MM.1S (cell line): ENCODE measurements around the gene RNF212.

Experiments
- DNase-seq: peaks from one replicate; pipeline ENCODE4 v3.0.0-alpha.2; 2015
- H2AFZ ChIP-seq: fragments of 300-600 bp; sonication (generic); 2 replicates; pipeline ENCODE4 v1.6.0; 2016; ENCODE audit warnings: antibody characterized with exemption, low read length
- H3F3A ChIP-seq: fragments of 300-600 bp; sonication (generic); 2 replicates; pipeline ENCODE4 v1.6.1; 2016; ENCODE audit warnings: mild to moderate bottlenecking, antibody characterized with exemption, low read length, moderate library complexity, mixed read lengths; ENCODE audit not compliant: insufficient read depth
- H3K27ac ChIP-seq: fragments of 300-600 bp; sonication (generic); 2 replicates; pipeline ENCODE4 v1.5.1; 2016; ENCODE audit warnings: mild to moderate bottlenecking, low read length
- H3K27me3 ChIP-seq: fragments of 300-600 bp; sonication (generic); replicated peaks from 2 replicates; pipeline ENCODE4 v1.6.0; 2016; ENCODE audit warnings: low read length; ENCODE audit not compliant: insufficient read depth
- H3K36me3 ChIP-seq: fragments of 300-600 bp; sonication (generic); replicated peaks from 2 replicates; pipeline ENCODE4 v1.6.1; 2016; ENCODE audit warnings: mild to moderate bottlenecking, low read length, mixed read lengths; ENCODE audit not compliant: insufficient read depth
- H3K4me1 ChIP-seq: fragments of 300-600 bp; sonication (generic); 2 replicates; pipeline ENCODE4 v1.6.1; 2016; ENCODE audit warnings: low read length, mixed read lengths
- H3K4me2 ChIP-seq: fragments of 300-600 bp; sonication (generic); 2 replicates; pipeline ENCODE4 v1.6.0; 2016; ENCODE audit warnings: low read depth, low read length
- H3K4me3 ChIP-seq: fragments of 300-600 bp; sonication (generic); 2 replicates; pipeline ENCODE4 v1.5.1; 2016; ENCODE audit warnings: low read length, mixed read lengths
- H3K79me2 ChIP-seq: fragments of 300-600 bp; sonication (generic); 2 replicates; pipeline ENCODE4 v1.6.1; 2016; ENCODE audit warnings: mixed run types, low read length, mixed read lengths
- H3K9ac ChIP-seq: fragments of 300-600 bp; sonication (generic); 2 replicates; pipeline ENCODE4 v1.6.1; 2016; ENCODE audit warnings: low read length, mixed read lengths
- H3K9me2 ChIP-seq: fragments of 300-600 bp; sonication (generic); replicated peaks from 2 replicates; pipeline ENCODE4 v1.6.1; 2016; ENCODE audit warnings: mild to moderate bottlenecking, low read length, mixed read lengths; ENCODE audit not compliant: insufficient read depth
- H3K9me3 ChIP-seq: fragments of 300-600 bp; sonication (generic); replicated peaks from 2 replicates; pipeline ENCODE4 v1.6.1; 2016; ENCODE audit warnings: mild to moderate bottlenecking, low read length, mixed read lengths; ENCODE audit not compliant: insufficient read depth
- H4K20me1 ChIP-seq: fragments of 300-600 bp; sonication (generic); 2 replicates; pipeline ENCODE4 v1.6.1; 2016; ENCODE audit warnings: mild to moderate bottlenecking, low read length, moderate library complexity, mixed read lengths; ENCODE audit not compliant: insufficient read depth
- EZH2 ChIP-seq: fragments of 300-600 bp; sonication (generic); optimal IDR thresholded peaks from 2 replicates; pipeline ENCODE3; 2017; ENCODE audit warnings: low read depth, mild to moderate bottlenecking, antibody characterized with exemption, low read length, mixed read lengths
- EZH2phosphoT487 ChIP-seq: fragments of 300-600 bp; sonication (generic); IDR thresholded peaks from 2 replicates; pipeline ENCODE4 v1.6.1; 2018; ENCODE audit warnings: antibody characterized with exemption, low read length
- TF ChIP-seq, protein P1 (sequence below): fragments of 300-600 bp; sonication (generic); IDR thresholded peaks from 2 replicates; pipeline ENCODE4 v1.5.1; 2016; ENCODE audit warnings: antibody characterized with exemption, low read length, mixed read lengths

Gene RNF212

DNA sequence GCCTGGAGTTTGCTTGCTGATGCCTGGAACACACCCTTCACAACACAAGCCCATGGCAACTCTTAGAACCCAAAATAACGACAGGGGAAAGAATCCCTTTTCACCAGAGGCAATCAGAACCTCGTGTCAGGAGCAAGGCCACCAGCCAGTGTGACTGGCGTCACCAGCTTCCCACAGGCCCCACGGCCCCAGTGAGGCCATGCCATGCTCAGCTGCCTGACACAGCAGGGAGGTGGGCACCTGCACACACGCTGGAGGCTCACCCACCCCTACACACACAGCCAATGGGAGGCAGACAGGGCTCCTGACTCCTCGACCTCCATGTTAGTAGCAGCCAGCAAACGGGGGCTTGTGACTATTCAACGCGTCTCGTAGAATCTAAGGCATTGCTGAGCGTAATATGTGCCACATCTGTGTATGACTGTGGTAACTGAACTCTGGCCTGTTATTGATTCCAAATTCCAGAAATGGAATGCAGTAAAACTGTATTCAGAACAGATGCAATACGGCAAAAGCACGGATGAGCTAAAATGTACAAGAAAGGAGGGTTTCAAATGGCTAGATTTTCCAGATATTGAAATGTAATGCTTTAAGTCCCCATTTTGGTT, 28.5 kb downstream of the RNF212 start:
- Histone ChIP-seq H3K9me3 (no peaks in the 10 kb centered on the region), H3K79me2 (no peaks in the 10 kb centered on the region), H3K27ac (no peak overlapping the region), H3F3A (no peaks in the 10 kb centered on the region), H3K4me2 (no peak overlapping the region), H2AFZ (no peak overlapping the region), H3K36me3 (no peaks in the 10 kb centered on the region), H3K4me1 (no peaks in the 10 kb centered on the region), H3K9ac (no peak overlapping the region), H3K27me3 (no peaks in the 10 kb centered on the region), H3K9me2 (no peaks in the 10 kb centered on the region), H4K20me1 (no peaks in the 10 kb centered on the region), H3K4me3 (no peak overlapping the region)
- DNase-seq: no peak
- TF ChIP-seq EZH2phosphoT487 (no peak), EZH2 (no peak)
- TF ChIP-seq, protein P1, sequence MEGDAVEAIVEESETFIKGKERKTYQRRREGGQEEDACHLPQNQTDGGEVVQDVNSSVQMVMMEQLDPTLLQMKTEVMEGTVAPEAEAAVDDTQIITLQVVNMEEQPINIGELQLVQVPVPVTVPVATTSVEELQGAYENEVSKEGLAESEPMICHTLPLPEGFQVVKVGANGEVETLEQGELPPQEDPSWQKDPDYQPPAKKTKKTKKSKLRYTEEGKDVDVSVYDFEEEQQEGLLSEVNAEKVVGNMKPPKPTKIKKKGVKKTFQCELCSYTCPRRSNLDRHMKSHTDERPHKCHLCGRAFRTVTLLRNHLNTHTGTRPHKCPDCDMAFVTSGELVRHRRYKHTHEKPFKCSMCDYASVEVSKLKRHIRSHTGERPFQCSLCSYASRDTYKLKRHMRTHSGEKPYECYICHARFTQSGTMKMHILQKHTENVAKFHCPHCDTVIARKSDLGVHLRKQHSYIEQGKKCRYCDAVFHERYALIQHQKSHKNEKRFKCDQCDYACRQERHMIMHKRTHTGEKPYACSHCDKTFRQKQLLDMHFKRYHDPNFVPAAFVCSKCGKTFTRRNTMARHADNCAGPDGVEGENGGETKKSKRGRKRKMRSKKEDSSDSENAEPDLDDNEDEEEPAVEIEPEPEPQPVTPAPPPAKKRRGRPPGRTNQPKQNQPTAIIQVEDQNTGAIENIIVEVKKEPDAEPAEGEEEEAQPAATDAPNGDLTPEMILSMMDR: no peak

DNA sequence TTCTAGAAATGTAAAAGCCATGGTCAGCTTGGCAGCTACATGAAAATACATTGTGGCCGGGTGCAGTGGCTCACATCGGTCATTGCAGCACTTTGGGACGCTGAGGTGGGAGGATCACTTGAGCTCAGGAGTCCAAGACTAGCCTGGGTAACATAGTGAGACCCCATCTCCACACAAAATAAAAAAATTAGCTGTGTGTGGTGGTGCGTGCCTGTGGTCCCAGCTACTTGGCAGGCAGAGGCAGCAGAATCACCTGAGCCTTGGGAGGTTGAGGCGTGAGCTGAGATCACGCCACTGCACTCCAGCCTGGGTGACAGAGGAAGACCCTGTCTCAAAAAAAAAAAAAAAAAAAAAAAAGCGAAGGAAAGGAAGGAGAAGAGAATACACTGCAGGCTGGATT, 29.0 kb downstream of the RNF212 start:
- Histone ChIP-seq H3K27ac (no peak overlapping the region), H3K4me1 (no peaks in the 10 kb centered on the region), H3F3A (no peaks in the 10 kb centered on the region), H2AFZ (no peak overlapping the region), H3K4me2 (no peak overlapping the region), H3K27me3 (no peaks in the 10 kb centered on the region), H3K79me2 (no peaks in the 10 kb centered on the region), H3K4me3 (no peak overlapping the region), H3K9me3 (no peaks in the 10 kb centered on the region), H4K20me1 (no peaks in the 10 kb centered on the region), H3K9me2 (no peaks in the 10 kb centered on the region), H3K9ac (no peak overlapping the region), H3K36me3 (no peaks in the 10 kb centered on the region)
- TF ChIP-seq, protein P1: no peak
- no peak for TF ChIP-seq EZH2
- TF ChIP-seq EZH2phosphoT487: no peak
- no peak for DNase-seq

GRCh38 chr4:1082215-1083182, 30.9 kb downstream of the RNF212 start:
- Histone ChIP-seq H3K9ac (no peak overlapping the region), H2AFZ (no peak overlapping the region), H3K4me3 (no peak overlapping the region), H3K4me2 (0 out of 2 replicates have a peak overlapping the region, but pooled peaks have one; percentile 12), H3K36me3 (no peaks in the 10 kb centered on the region), H4K20me1 (no peaks in the 10 kb centered on the region), H3K27me3 (no peaks in the 10 kb centered on the region), H3K27ac (no peak overlapping the region), H3K9me2 (no peaks in the 10 kb centered on the region), H3K4me1 (no peaks in the 10 kb centered on the region), H3K9me3 (no peaks in the 10 kb centered on the region), H3F3A (no peaks in the 10 kb centered on the region), H3K79me2 (no peaks in the 10 kb centered on the region)
- peak; percentile 15 for DNase-seq
- TF ChIP-seq EZH2 (no peak), EZH2phosphoT487 (no peak)
- TF ChIP-seq, protein P1: no peak
